Stimulated activated naive CD8-positive, alpha-beta T cell treated with anti-CD3 and anti-CD28 coated beads, Interleukin-15, Interleukin-2, amounts not matched to agents 100 ng/mL and 50 ng/mL, for 24 hours (primary cell): ENCODE measurements around the gene RAB11FIP2.

ENCODE experiments used
- H3K27ac Mint-ChIP-seq: one replicate; pipeline ENCODE4 v1.8.0; 2021; ENCODE audit warnings: mild to moderate bottlenecking, mixed read lengths
- H3K27me3 Mint-ChIP-seq: one replicate; pipeline ENCODE4 v1.8.0; 2021; ENCODE audit warnings: mixed read lengths
- H3K36me3 Mint-ChIP-seq: one replicate; pipeline ENCODE4 v1.8.0; 2021; ENCODE audit warnings: low read depth, mixed read lengths
- H3K4me1 Mint-ChIP-seq: one replicate; pipeline ENCODE4 v1.8.0; 2021; ENCODE audit warnings: low read depth, mixed read lengths
- H3K4me3 Mint-ChIP-seq: one replicate; pipeline ENCODE4 v1.8.0; 2021; ENCODE audit warnings: mild to moderate bottlenecking, mixed read lengths
- H3K9me3 Mint-ChIP-seq: one replicate; pipeline ENCODE4 v1.8.0; 2021; ENCODE audit warnings: mixed read lengths

The RAB11FIP2 gene

GRCh38 chr10:117980755-117981702 is 65.7 kb downstream of the RAB11FIP2 start:
- Mint-ChIP-seq H3K9me3 (peaks cover 4% of the 10 kb centered on the region), H3K36me3 (no peaks in the 10 kb centered on the region), H3K27me3 (peaks cover 9% of the 10 kb centered on the region), H3K27ac (no peak overlapping the region), H3K4me1 (no peaks in the 10 kb centered on the region), H3K4me3 (no peak overlapping the region)

DNA sequence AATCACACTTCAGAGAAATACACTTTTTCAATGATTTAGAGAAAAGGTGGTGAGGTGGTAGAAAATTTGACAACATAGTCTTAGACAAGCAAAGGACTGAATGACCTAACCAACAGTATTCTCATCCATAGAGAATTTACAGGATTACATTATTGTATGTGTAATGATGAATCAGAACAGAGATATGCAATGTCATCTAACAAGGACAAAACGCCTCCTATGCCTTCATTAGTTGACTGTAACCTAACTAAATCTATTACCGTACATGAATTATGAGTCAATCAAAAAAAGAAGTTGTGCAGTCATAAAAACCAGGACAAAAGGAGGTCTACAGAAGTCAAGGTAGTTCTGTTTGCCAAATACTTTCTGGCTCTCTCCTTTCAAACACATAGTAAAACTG is 66.5 kb downstream of the RAB11FIP2 start:
- Mint-ChIP-seq H3K9me3 (peaks cover 3% of the 10 kb centered on the region), H3K27me3 (peaks cover 8% of the 10 kb centered on the region), H3K4me1 (no peaks in the 10 kb centered on the region), H3K27ac (no peak overlapping the region), H3K36me3 (no peaks in the 10 kb centered on the region), H3K4me3 (no peak overlapping the region)

DNA sequence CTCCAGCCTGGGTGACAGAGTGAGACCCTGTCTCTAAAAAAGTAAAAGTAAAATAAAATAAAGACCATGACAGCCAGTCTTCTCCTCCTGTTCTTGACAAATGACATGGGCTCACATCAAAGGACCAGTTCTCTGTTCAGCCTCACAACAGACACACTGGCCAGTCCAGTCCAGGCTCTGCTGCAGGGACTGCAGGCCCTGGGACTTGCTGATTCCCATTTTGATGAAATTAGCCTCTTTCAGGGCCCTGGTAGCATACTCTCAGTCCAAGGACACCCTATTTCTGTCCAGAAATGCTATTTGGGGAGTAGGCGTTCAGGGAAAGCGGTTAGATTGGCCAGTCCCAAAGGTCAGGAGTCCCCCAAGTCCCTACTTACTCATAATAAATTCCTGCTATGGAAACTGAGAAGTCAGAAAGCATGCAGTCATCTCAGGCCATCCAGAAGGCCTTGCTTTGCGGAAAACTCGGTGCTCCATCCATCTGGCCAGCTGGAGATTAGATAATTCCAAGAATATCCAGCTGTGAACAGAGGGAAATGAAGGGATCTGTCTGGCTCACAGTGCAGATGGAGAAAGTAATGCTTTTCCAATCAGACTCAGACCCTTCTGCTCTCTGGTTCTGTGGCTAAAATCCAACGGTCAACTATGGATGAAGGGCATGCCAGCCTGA is 74.4 kb downstream of the RAB11FIP2 start:
- Mint-ChIP-seq H3K27me3 (peaks cover 33% of the 10 kb centered on the region), H3K9me3 (peaks cover 10% of the 10 kb centered on the region), H3K4me3 (no peak overlapping the region), H3K36me3 (no peaks in the 10 kb centered on the region), H3K4me1 (no peaks in the 10 kb centered on the region), H3K27ac (no peak overlapping the region)

DNA sequence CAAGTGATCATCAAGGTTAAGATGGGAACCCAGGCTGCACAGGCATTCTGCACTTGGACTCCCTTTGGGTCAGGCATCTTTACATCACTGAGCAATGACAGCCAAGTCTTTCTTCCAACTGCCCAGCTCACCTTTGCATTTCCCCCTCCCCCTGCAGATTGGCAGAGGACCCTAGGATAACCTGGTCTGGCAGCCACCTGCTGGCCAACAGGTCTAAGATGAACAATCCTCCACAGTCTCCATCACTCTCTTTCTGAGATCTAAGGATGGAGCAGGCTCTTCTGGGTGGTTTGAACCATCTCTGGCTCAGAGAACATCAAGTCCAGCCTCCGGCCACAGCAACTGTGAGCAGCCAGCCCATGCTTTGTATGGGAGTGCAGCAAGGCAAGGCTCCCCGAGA is 75.8 kb downstream of the RAB11FIP2 start:
- Mint-ChIP-seq H3K4me3 (no peak overlapping the region), H3K9me3 (peaks cover 10% of the 10 kb centered on the region), H3K36me3 (no peaks in the 10 kb centered on the region), H3K27ac (no peak overlapping the region), H3K27me3 (peaks cover 36% of the 10 kb centered on the region), H3K4me1 (no peaks in the 10 kb centered on the region)

- Mint-ChIP-seq H3K4me1 (no peaks in the 10 kb centered on the region), H3K4me3 (no peak overlapping the region), H3K27ac (no peak overlapping the region), H3K9me3 (peaks cover 10% of the 10 kb centered on the region), H3K36me3 (no peaks in the 10 kb centered on the region), H3K27me3 (peaks cover 37% of the 10 kb centered on the region)
Observed at GRCh38 chr10:117969592-117969991, 77.1 kb downstream of the RAB11FIP2 start.

DNA sequence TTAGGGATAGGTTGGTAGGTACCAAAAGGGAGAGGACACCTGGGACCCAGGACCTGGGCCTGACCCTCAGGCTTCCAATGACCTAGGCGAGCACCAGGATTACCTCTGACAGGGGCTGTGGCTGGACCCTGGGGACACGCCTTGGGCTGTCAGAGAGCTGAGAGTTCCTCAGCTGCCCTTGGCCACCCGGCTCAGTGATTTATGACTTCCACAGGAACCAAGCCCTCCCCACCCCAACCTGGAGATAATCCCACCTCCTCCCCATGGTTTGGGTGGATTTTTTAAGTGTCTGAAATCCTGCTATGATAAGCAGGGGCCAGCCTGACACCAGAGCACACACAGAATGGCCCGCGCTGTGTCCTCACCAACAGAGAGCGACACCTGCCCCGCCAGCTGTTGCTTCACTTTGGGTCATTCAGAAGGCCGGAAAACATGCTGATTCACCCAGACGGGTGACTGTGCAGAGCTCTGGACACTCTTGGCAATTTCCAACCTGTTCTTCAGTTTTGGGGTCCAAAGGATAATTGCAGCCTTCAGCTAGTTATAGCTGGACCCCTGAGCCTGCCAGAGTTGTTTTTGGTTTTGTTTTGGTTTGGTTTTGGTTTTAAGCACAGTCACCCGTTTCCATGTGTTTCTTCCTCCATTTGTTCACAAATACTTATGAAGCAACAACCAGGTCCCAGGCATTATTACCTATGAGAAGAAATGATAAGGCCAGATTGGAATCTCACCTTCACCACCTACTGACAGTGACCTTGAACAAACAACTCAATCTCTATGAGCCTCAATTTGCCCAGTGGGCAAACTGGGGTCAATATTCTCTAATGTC is 78.2 kb downstream of the RAB11FIP2 start:
- no peak overlapping the region for H3K4me3 Mint-ChIP-seq
- H3K9me3 Mint-ChIP-seq, result peaks cover 10% of the 10 kb centered on the region
- no peaks in the 10 kb centered on the region for H3K36me3 Mint-ChIP-seq
- H3K4me1 Mint-ChIP-seq, result no peaks in the 10 kb centered on the region
- H3K27ac Mint-ChIP-seq, result no peak overlapping the region
- peaks cover 30% of the 10 kb centered on the region for H3K27me3 Mint-ChIP-seq

DNA sequence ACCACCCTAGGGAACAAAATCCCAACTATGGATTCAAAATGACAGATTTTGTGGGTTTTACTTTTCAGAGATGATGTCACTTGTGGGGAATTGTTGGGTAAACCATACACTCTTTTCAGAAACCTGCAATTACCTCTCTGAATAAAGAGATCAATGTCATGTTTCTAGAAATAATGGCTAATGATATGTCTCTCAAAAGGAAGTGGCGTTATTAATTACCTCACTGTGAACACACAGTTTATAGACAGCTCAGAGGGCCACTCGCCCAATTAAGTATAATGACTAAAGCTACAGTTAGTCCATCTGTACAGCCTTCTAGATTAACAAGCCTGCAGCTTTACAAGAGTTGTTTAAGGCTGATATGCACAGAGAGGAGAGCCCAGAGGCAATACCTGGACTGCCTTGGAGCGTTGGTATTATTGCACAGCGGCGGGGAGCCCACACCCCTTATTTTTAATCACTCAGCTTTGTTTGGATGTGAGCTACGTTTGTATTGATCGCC is 79.5 kb downstream of the RAB11FIP2 start:
- no peaks in the 10 kb centered on the region for H3K4me1 Mint-ChIP-seq
- no peak overlapping the region for H3K27ac Mint-ChIP-seq

DNA sequence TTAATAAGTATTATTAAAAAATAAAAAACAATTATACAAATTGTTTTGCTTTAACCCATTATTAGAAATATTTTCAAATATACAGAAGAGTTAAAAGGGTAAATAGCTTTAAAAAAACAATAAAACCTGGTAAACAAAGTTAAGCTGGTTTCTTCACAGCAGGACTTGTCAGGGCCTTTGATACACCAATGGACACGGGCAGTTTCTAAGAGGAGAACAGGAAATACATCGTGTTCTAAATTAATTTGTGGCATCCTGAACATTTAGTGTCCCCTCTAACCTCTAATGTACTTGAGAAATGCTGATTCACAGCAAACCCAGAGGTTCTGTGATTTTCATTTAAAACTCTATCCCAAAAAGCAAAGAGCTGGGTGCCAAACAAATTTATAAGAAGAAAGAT is 80.8 kb downstream of the RAB11FIP2 start:
- peaks cover 10% of the 10 kb centered on the region for H3K9me3 Mint-ChIP-seq
- H3K27me3 Mint-ChIP-seq, result peaks cover 37% of the 10 kb centered on the region
- no peak overlapping the region for H3K4me3 Mint-ChIP-seq
- H3K4me1 Mint-ChIP-seq, result no peaks in the 10 kb centered on the region
- H3K27ac Mint-ChIP-seq, result no peak overlapping the region
- H3K36me3 Mint-ChIP-seq, result no peaks in the 10 kb centered on the region

More for the DNA sequence above, 79.5 kb downstream of the RAB11FIP2 start:
- peaks cover 10% of the 10 kb centered on the region for H3K9me3 Mint-ChIP-seq
- no peak overlapping the region for H3K4me3 Mint-ChIP-seq
- no peaks in the 10 kb centered on the region for H3K36me3 Mint-ChIP-seq
- peaks cover 36% of the 10 kb centered on the region for H3K27me3 Mint-ChIP-seq

DNA sequence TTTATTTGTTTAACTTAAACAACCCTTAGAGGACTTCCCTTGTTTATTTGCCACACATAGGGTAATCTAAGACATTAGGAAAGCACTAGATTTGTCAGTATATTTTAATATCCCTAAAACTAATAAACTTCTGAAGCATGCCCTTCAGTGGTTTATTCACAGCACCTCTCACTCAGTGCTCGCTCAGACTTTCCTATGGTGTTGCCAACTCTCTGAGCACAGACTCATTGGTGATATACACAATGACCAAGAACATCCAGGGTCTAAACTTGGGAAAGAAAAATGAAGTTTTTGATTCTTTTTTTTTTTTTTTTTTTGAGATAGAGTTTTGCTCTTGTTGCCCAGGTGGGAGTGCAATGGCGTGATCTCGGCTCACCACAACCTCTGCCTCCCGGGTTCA is 82.2 kb downstream of the RAB11FIP2 start:
- H3K4me1 Mint-ChIP-seq, result no peaks in the 10 kb centered on the region
- H3K4me3 Mint-ChIP-seq, result no peak overlapping the region
- H3K36me3 Mint-ChIP-seq, result no peaks in the 10 kb centered on the region
- H3K27me3 Mint-ChIP-seq, result peaks cover 38% of the 10 kb centered on the region
- H3K9me3 Mint-ChIP-seq, result peaks cover 6% of the 10 kb centered on the region
- H3K27ac Mint-ChIP-seq, result no peak overlapping the region

DNA sequence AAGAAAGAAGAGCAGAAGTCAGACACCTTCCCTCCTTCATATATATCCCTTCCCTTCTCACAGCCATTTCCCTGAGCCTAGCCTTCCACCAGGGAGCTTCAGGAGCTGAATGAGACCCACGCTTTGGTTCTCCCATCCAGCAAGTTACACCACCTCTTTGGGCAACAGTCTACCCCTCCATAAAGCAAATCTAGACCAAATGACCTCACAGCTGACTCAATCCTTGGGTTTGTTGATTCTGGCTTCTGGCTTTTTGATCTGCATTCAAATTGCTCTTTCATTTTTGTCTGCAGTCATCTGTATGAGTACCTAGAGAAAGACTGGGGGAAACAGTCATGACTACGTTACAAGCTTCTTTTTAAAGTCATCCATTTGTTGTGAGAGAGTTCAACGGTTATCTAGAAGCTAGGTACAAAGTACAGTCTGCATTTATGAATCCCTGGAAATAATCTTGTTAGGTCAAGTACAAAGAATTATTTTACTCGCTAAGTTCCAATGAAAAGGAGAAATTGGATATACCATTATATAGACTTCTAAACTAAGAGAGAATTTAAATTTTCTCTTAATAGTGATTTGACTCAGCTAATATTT is 86.3 kb downstream of the RAB11FIP2 start:
- Mint-ChIP-seq H3K4me3 (no peak overlapping the region), H3K9me3 (no peaks in the 10 kb centered on the region), H3K4me1 (no peaks in the 10 kb centered on the region), H3K27me3 (peaks cover 32% of the 10 kb centered on the region), H3K27ac (no peak overlapping the region), H3K36me3 (no peaks in the 10 kb centered on the region)

GRCh38 chr10:117956972-117957371 is 89.8 kb downstream of the RAB11FIP2 start:
- peaks cover 29% of the 10 kb centered on the region for H3K27me3 Mint-ChIP-seq
- H3K36me3 Mint-ChIP-seq, result no peaks in the 10 kb centered on the region
- H3K4me1 Mint-ChIP-seq, result no peaks in the 10 kb centered on the region

DNA sequence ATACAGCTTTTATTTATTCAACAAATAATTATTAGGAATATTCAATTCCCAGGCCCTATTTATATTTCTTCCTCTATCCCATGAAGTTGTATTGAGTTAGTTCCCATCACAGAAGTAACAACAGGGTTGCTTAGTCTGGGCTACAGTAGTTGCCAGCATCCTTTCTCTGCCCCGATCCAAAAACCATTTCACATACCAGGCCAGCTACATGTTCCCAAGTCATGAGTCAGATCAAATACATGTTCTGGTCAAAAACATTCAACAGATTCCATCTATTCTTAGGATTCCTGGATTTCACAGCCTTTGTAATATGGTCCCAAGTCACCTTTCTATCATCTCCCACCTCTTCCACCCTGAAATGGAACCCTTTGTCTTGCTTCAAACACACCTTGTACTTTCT is 91.6 kb downstream of the RAB11FIP2 start:
- no peak overlapping the region for H3K27ac Mint-ChIP-seq
- peaks cover 24% of the 10 kb centered on the region for H3K27me3 Mint-ChIP-seq
- no peaks in the 10 kb centered on the region for H3K9me3 Mint-ChIP-seq
- no peak overlapping the region for H3K4me3 Mint-ChIP-seq
- H3K4me1 Mint-ChIP-seq, result no peaks in the 10 kb centered on the region
- no peaks in the 10 kb centered on the region for H3K36me3 Mint-ChIP-seq

More at GRCh38 chr10:117956972-117957371, 89.8 kb downstream of the RAB11FIP2 start:
- Mint-ChIP-seq H3K9me3 (no peaks in the 10 kb centered on the region), H3K4me3 (no peak overlapping the region), H3K27ac (no peak overlapping the region)
